LoVo (cell line): ENCODE data around the gene MED27.
"Not testable (repeated sequence)": the region's sequence is repeated elsewhere in the genome, so short reads cannot be mapped to it uniquely, and the experiment has no call there.

Experiments
- DNase-seq: peaks from one replicate; pipeline ENCODE4 v3.0.0-alpha.2; 2016; ENCODE audit warnings: low spot score

MED27 gene

GRCh38 chr9:132075853-132076252 lies 3.8 kb downstream of the MED27 start:
- no peak for DNase-seq

GRCh38 chr9:132074736-132075135 lies 4.9 kb downstream of the MED27 start:
- no peak for DNase-seq

GRCh38 chr9:132071847-132072507 lies 7.7 kb downstream of the MED27 start:
- no peak for DNase-seq

- DNase-seq = no peak
Measured at GRCh38 chr9:132069046-132069898, 10.4 kb downstream of the MED27 start.

GRCh38 chr9:132068605-132069004 lies 11.1 kb downstream of the MED27 start:
- DNase-seq = no peak

- no peak for DNase-seq
Measured at GRCh38 chr9:132066511-132066910, 13.2 kb downstream of the MED27 start.

GRCh38 chr9:132066057-132066456 lies 13.6 kb downstream of the MED27 start:
- no peak for DNase-seq

GRCh38 chr9:132063281-132063680 lies 16.4 kb downstream of the MED27 start:
- DNase-seq = no peak

- no peak for DNase-seq
Measured at GRCh38 chr9:132062806-132063205, 16.9 kb downstream of the MED27 start.

GRCh38 chr9:132061526-132061925 lies 18.1 kb downstream of the MED27 start:
- DNase-seq = no peak

GRCh38 chr9:132059361-132059760 lies 20.3 kb downstream of the MED27 start:
- no peak for DNase-seq

GRCh38 chr9:132058226-132058625 lies 21.4 kb downstream of the MED27 start:
- not testable (repeated sequence) for DNase-seq

- no peak for DNase-seq
Measured at GRCh38 chr9:132056717-132057560, 22.7 kb downstream of the MED27 start.

- DNase-seq = no peak
Measured at GRCh38 chr9:132055756-132056155, 23.9 kb downstream of the MED27 start.

- DNase-seq = no peak
Measured at GRCh38 chr9:132054024-132054423, 25.6 kb downstream of the MED27 start.

GRCh38 chr9:132049900-132050299 lies 29.8 kb downstream of the MED27 start:
- no peak for DNase-seq

- no peak for DNase-seq
Measured at GRCh38 chr9:132049323-132049882, 30.3 kb downstream of the MED27 start.

GRCh38 chr9:132048201-132048600 lies 31.5 kb downstream of the MED27 start:
- no peak for DNase-seq

- no peak for DNase-seq
Measured at GRCh38 chr9:132046456-132046855, 33.2 kb downstream of the MED27 start.

- no peak for DNase-seq
Measured at GRCh38 chr9:132044176-132044875, 35.3 kb downstream of the MED27 start.

GRCh38 chr9:132043708-132044107 lies 36.0 kb downstream of the MED27 start:
- no peak for DNase-seq

GRCh38 chr9:132042324-132042723 lies 37.3 kb downstream of the MED27 start:
- DNase-seq = peak; percentile 7
